ENCODE data around the gene P3H1. TPM values are rescaled to one million over a fixed set of nuclear protein-coding genes. Genes with fewer than 3 reads are reported as not detected.
"Not testable (repeated sequence)": the region's sequence is repeated elsewhere in the genome, so short reads cannot be mapped to it uniquely, and the experiment has no call there.

The P3H1 gene
- total and polyA plus RNA-seq, 2 of the 13 experiments (the other 11 are each of a cell fraction or from before 2014, with no cell fraction given): 64.6 to 120 TPM

DNA sequence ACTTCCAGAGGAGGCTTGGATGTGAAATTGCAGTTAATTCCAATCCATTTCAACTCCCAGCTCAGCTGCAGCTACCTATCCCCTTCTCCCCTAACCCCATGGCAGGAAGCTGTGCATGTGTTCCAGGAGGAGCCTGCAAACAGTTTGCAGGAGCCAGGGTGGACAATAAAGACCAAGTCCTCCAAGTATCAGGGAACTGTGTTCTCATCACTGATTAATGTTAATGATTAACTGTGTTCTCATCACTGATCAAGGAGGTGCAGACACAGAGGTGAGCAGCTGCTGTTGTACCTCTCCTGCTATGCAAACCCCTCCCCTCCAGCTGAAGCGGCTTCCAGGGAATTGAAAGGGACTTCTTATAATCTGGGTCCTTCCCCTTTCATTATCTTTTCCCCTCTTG, 46.0 kb downstream of the P3H1 start (continued):
- TF ChIP-seq SIN3B (IDR thresholded peaks at IDR 0.05; ENCODE audit: low read length) (no peak), SMAD3 (CRISPR knock-in tag; IDR thresholded peaks at IDR 0.05) (no peak), CEBPB (IDR thresholded peaks at IDR 0.05; ENCODE audit: borderline replicate concordance, low read depth, low read length) (no peak), RARA (CRISPR knock-in tag; IDR thresholded peaks at IDR 0.05) (no peak)
- TF ChIP-seq, protein P1, sequence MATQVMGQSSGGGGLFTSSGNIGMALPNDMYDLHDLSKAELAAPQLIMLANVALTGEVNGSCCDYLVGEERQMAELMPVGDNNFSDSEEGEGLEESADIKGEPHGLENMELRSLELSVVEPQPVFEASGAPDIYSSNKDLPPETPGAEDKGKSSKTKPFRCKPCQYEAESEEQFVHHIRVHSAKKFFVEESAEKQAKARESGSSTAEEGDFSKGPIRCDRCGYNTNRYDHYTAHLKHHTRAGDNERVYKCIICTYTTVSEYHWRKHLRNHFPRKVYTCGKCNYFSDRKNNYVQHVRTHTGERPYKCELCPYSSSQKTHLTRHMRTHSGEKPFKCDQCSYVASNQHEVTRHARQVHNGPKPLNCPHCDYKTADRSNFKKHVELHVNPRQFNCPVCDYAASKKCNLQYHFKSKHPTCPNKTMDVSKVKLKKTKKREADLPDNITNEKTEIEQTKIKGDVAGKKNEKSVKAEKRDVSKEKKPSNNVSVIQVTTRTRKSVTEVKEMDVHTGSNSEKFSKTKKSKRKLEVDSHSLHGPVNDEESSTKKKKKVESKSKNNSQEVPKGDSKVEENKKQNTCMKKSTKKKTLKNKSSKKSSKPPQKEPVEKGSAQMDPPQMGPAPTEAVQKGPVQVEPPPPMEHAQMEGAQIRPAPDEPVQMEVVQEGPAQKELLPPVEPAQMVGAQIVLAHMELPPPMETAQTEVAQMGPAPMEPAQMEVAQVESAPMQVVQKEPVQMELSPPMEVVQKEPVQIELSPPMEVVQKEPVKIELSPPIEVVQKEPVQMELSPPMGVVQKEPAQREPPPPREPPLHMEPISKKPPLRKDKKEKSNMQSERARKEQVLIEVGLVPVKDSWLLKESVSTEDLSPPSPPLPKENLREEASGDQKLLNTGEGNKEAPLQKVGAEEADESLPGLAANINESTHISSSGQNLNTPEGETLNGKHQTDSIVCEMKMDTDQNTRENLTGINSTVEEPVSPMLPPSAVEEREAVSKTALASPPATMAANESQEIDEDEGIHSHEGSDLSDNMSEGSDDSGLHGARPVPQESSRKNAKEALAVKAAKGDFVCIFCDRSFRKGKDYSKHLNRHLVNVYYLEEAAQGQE (IDR thresholded peaks at IDR 0.05; ENCODE audit: borderline replicate concordance in 1 of 2, low read depth in 1 of 2, low read length in 2 of 2): no peak

DNA sequence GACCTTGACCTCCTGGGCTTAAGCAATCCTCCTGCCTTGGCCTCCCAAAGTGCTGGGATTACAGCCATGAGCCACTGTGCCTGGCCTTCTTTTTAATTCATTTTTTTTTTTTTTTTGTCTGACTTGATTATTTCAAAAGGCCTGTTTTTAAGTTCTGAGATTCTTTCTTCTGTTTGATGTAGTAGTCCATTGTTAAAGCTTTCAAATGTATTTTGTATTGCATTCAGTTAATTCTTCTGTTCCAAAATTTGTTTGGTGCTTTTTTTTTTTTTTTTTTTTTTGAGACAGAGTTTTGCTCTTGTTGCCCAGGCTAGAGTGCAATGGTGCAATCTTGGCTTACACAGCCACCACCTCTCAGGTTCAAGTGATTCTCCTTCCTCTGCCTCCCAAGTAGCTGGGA, 52.4 kb downstream of the P3H1 start:
- POLR2A ChIA-PET: interaction anchor here (0.8 kb wide), 1 partner anchor 32 kb away, joined by 3 read pairs; the partner anchor contains the start of gene YBX1
- H4K20me1 ChIP-seq (ENCODE audit: insufficient read depth, low read length); FAIRE-seq; H3K27ac ChIP-seq (ENCODE audit: extremely low read length, insufficient read depth, low read length); CTCF ChIA-PET (ENCODE audit: low intra/inter-chr PET ratio, low total read pairs); ATAC-seq; H3K27me3 ChIP-seq (ENCODE audit: control insufficient read depth in 1 of 2, insufficient read depth in 2 of 2, low read length in 2 of 2); H3K4me2 ChIP-seq (ENCODE audit: low read depth, low read length); H3K4me1 ChIP-seq (ENCODE audit: insufficient read depth, low read length); H3K79me2 ChIP-seq (ENCODE audit: insufficient read depth, low read length); H2AFZ ChIP-seq (ENCODE audit: low read length); in situ Hi-C loops (cut with HindIII; ENCODE audit: extremely low pct_ligation_motif_present, low pct_unique_long_range_greater_than_20kb); BruUV-seq (replicated peaks); H3K4me3 ChIP-seq (replicated peaks in 1 of 3; ENCODE audit: insufficient read depth in 1 of 3, low read depth in 2 of 3, low read length in 3 of 3); intact Hi-C loops (cut with micrococcal nuclease; ENCODE audit: unreplicated experiment); DNase-seq (ENCODE audit: low spot score); H3K9ac ChIP-seq (ENCODE audit: insufficient read depth, low read depth, low read length): not testable (repeated sequence)
- H3K36me3 ChIP-seq (replicated peaks in 1 of 2; ENCODE audit: control insufficient read depth in 1 of 2, insufficient read depth in 2 of 2, low read length in 2 of 2): peaks cover 1 to 13% of the 10 kb centered on the region in 2 experiments; a peak in 1 of 5 replicates
- H3K9me3 ChIP-seq (ENCODE audit: low read length): peaks cover 13% of the 10 kb centered on the region; the same call in 1 of the 2 replicates
- TF ChIP-seq ZNF160 (CRISPR knock-in tag; IDR thresholded peaks at IDR 0.05): peak; percentile 98

Data from HepG2 (cell line).